ENCODE measurements around the gene PCDH9.

PCDH9 gene

GRCh38 chr13:66462187-66462586, 767.9 kb downstream of the PCDH9 start:
- Histone ChIP-seq H3K4me1 (ENCODE audit: control insufficient read depth in 1 of 2, insufficient read depth in 1 of 2, low read depth in 1 of 2, low read length in 1 of 2) (no peaks in the 10 kb centered on the region), H3K27me3 (no peaks in the 10 kb centered on the region), H3K36me3 (no peaks in the 10 kb centered on the region), H3K4me3 (ENCODE audit: low read depth in 1 of 2, low read length in 1 of 2) (no peak overlapping the region), H3K9me3 (no peaks in the 10 kb centered on the region), H3K27ac (no peak overlapping the region)
- TF ChIP-seq, protein P1, sequence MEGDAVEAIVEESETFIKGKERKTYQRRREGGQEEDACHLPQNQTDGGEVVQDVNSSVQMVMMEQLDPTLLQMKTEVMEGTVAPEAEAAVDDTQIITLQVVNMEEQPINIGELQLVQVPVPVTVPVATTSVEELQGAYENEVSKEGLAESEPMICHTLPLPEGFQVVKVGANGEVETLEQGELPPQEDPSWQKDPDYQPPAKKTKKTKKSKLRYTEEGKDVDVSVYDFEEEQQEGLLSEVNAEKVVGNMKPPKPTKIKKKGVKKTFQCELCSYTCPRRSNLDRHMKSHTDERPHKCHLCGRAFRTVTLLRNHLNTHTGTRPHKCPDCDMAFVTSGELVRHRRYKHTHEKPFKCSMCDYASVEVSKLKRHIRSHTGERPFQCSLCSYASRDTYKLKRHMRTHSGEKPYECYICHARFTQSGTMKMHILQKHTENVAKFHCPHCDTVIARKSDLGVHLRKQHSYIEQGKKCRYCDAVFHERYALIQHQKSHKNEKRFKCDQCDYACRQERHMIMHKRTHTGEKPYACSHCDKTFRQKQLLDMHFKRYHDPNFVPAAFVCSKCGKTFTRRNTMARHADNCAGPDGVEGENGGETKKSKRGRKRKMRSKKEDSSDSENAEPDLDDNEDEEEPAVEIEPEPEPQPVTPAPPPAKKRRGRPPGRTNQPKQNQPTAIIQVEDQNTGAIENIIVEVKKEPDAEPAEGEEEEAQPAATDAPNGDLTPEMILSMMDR (IDR thresholded peaks at IDR 0.05): no peak

DNA sequence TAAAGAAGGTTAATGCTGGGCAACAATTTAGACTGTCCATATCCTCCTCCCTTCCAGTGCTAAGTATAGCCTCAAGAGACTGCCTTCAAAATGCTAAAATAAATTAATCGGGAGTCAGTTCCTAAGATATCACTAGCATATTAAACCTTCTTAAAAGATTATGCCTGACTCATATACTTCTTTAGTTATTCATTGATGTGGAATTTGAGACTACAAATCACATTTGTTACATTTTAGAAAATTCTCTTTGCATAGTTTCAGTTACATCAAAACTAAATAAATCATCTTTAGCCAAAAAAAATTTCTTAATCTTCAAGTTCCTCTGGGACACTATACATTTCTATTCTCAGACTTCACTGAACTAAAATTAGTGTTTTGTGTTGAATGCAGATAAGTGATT, 769.1 kb downstream of the PCDH9 start:
- H3K27ac ChIP-seq: no peak overlapping the region
- H3K4me3 ChIP-seq (ENCODE audit: low read depth in 1 of 2, low read length in 1 of 2): no peak overlapping the region
- H3K4me1 ChIP-seq (ENCODE audit: control insufficient read depth in 1 of 2, insufficient read depth in 1 of 2, low read depth in 1 of 2, low read length in 1 of 2): no peaks in the 10 kb centered on the region
- H3K27me3 ChIP-seq: no peaks in the 10 kb centered on the region
- TF ChIP-seq, protein P1 (IDR thresholded peaks at IDR 0.05): no peak
- H3K36me3 ChIP-seq: no peaks in the 10 kb centered on the region
- no peaks in the 10 kb centered on the region for H3K9me3 ChIP-seq

DNA sequence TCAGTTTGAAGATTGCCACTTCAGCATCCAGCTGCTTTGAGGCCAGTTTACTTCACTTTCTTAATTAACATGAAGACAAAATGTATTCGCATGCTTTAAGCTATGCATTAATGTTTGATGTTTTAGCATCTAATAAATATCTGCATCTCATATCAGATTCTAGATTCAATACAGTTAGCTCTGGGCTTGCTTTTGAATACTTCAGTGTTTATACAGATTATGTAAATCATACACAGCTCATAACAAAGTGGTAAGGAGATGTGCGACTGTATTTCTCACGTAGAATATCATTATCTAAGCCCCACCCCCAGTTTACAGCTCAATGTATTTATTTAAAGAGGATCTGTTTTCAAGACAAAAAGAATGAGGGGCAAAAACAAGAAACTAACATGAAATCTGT, 770.5 kb downstream of the PCDH9 start:
- Histone ChIP-seq H3K4me1 (ENCODE audit: control insufficient read depth in 1 of 2, insufficient read depth in 1 of 2, low read depth in 1 of 2, low read length in 1 of 2) (no peaks in the 10 kb centered on the region), H3K27ac (no peak overlapping the region), H3K36me3 (no peaks in the 10 kb centered on the region), H3K27me3 (no peaks in the 10 kb centered on the region), H3K9me3 (no peaks in the 10 kb centered on the region), H3K4me3 (ENCODE audit: low read depth in 1 of 2, low read length in 1 of 2) (no peak overlapping the region)
- TF ChIP-seq, protein P1 (IDR thresholded peaks at IDR 0.05): no peak

DNA sequence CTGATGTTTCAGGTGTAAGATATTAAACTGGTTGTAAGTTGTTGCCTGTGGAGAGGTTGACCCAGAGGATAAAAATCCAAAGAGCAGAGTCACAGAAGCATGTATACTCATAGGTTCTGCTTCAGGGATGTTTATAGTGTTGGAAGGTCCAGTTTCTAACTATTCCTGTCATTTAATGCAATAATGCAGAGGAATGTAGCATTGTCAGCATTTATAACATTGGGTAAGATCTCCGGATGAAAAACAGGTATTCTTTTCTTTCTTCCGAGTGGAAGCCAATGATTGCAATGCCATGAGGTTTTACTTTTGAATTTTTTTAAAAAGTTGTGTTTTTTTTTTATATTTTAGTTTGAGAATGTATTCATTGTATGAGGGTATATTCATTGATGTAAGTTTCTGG, 771.0 kb downstream of the PCDH9 start:
- H3K9me3 ChIP-seq: no peaks in the 10 kb centered on the region
- no peaks in the 10 kb centered on the region for H3K27me3 ChIP-seq
- H3K4me3 ChIP-seq (ENCODE audit: low read depth in 1 of 2, low read length in 1 of 2): no peak overlapping the region
- no peaks in the 10 kb centered on the region for H3K36me3 ChIP-seq
- TF ChIP-seq, protein P1 (IDR thresholded peaks at IDR 0.05): no peak
- H3K4me1 ChIP-seq (ENCODE audit: control insufficient read depth in 1 of 2, insufficient read depth in 1 of 2, low read depth in 1 of 2, low read length in 1 of 2): no peaks in the 10 kb centered on the region
- no peak overlapping the region for H3K27ac ChIP-seq

DNA sequence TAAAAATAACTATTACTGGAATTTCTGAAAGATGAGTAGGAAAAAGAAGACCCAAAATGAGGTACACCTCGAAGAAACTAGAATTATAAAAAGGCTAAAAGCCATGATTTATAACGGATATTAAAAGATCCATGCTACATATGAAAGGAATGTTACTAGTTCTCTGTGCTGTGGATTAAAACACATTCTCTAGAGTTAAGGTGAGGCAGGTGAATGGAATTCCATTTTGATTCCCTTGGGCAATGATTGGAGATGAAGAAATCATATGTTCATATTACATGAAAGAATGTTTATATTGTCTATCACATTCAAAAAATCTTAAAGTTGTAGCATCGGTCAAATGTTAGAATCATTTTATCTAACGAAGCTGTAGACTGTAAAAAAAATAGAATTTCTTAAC, 783.7 kb downstream of the PCDH9 start:
- H3K4me1 ChIP-seq (ENCODE audit: control insufficient read depth in 1 of 2, insufficient read depth in 1 of 2, low read depth in 1 of 2, low read length in 1 of 2): no peaks in the 10 kb centered on the region
- no peaks in the 10 kb centered on the region for H3K36me3 ChIP-seq
- H3K4me3 ChIP-seq (ENCODE audit: low read depth in 1 of 2, low read length in 1 of 2): no peak overlapping the region
- H3K27ac ChIP-seq: no peak overlapping the region
- no peaks in the 10 kb centered on the region for H3K9me3 ChIP-seq
- H3K27me3 ChIP-seq: no peaks in the 10 kb centered on the region
- TF ChIP-seq, protein P1 (IDR thresholded peaks at IDR 0.05): no peak

- Histone ChIP-seq H3K27me3 (no peaks in the 10 kb centered on the region), H3K4me1 (ENCODE audit: control insufficient read depth in 1 of 2, insufficient read depth in 1 of 2, low read depth in 1 of 2, low read length in 1 of 2) (no peaks in the 10 kb centered on the region), H3K36me3 (no peaks in the 10 kb centered on the region), H3K27ac (no peak overlapping the region), H3K4me3 (ENCODE audit: low read depth in 1 of 2, low read length in 1 of 2) (no peak overlapping the region), H3K9me3 (no peaks in the 10 kb centered on the region)
- TF ChIP-seq, protein P1 (IDR thresholded peaks at IDR 0.05): no peak
Measured at GRCh38 chr13:66443926-66444325, 786.2 kb downstream of the PCDH9 start.
